Spleen (tissue), 7 donors: ENCODE results near the gene SET.

Experiments used
- POLR2A ChIP-seq, 3 donors: fragments of 450-650 bp; IDR thresholded peaks; one replicate each; pipeline ENCODE4 v1.5.1; 2017; ENCODE audit warnings: antibody characterized with exemption in 3 of 3, mild to moderate bottlenecking in 1 of 3
- POLR2AphosphoS5 ChIP-seq, 3 donors: sonication (generic); formaldehyde crosslinking; IDR thresholded peaks; one replicate each; pipeline ENCODE4 v1.5.1; 2017; ENCODE audit warnings: antibody characterized with exemption in 3 of 3
- TF ChIP-seq, protein P1 (sequence below), 11 experiments: fragments of 200-600 bp in 7 of 11; fragments of 450-650 bp in 4 of 11; sonication (generic) in 4 of 11; IDR thresholded peaks in 8 of 11; conservative IDR thresholded peaks in 3 of 11; 1 replicate in 7 of 11; 2 replicates in 4 of 11; pipeline versions ENCODE4 v1.4.0 to v1.8.0; 2016 to 2021; ENCODE audit warnings: antibody characterized with exemption in 11 of 11, inconsistent platforms in 4 of 11, mild to moderate bottlenecking in 1 of 11
- donor health status: DM: no; HTN: no; CAD: no; lungs with moderate emphysema.
- donor health status: DM: no; HTN: no; CAD: no.
- donor health status: DM: no; HTN: no; CAD: no.

- TF ChIP-seq, protein P1, sequence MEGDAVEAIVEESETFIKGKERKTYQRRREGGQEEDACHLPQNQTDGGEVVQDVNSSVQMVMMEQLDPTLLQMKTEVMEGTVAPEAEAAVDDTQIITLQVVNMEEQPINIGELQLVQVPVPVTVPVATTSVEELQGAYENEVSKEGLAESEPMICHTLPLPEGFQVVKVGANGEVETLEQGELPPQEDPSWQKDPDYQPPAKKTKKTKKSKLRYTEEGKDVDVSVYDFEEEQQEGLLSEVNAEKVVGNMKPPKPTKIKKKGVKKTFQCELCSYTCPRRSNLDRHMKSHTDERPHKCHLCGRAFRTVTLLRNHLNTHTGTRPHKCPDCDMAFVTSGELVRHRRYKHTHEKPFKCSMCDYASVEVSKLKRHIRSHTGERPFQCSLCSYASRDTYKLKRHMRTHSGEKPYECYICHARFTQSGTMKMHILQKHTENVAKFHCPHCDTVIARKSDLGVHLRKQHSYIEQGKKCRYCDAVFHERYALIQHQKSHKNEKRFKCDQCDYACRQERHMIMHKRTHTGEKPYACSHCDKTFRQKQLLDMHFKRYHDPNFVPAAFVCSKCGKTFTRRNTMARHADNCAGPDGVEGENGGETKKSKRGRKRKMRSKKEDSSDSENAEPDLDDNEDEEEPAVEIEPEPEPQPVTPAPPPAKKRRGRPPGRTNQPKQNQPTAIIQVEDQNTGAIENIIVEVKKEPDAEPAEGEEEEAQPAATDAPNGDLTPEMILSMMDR (IDR thresholded peaks at IDR 0.05 in 8 of 11, conservative IDR thresholded peaks at IDR 0.05 in 3 of 11) = no peak
- no peak for TF ChIP-seq POLR2A (IDR thresholded peaks at IDR 0.05)
- peak in 1 of 3 donors; percentile 10 for TF ChIP-seq POLR2AphosphoS5 (IDR thresholded peaks at IDR 0.05)
Measured at GRCh38 chr9:128731691-128732090, 42.7 kb downstream of the SET start.
